Measurements from ENCODE around the gene PLGRKT. TPM values are rescaled to one million over a fixed set of nuclear protein-coding genes. Genes with fewer than 3 reads are reported as not detected.
A peak's percentile ranks its signal among the peaks of the same experiment; 100 is the strongest.
"Not testable (repeated sequence)": the region's sequence is repeated elsewhere in the genome, so short reads cannot be mapped to it uniquely, and the experiment has no call there.

Gene PLGRKT
- total RNA-seq, 1 donor from 2014 or later = 54.4 TPM

GRCh38 chr9:5433841-5434810 is 3.6 kb downstream of the PLGRKT start:
- not testable (repeated sequence) for H3K9me3 Mint-ChIP-seq, H3K4me3 Mint-ChIP-seq, H3K27ac Mint-ChIP-seq, H3K27me3 Mint-ChIP-seq
- Mint-ChIP-seq H3K36me3 (ENCODE audit: low read depth) (peaks cover 63% of the 10 kb centered on the region), H3K4me1 (peaks cover 39% of the 10 kb centered on the region)
- intact Hi-C loops (cut with micrococcal nuclease) = loop anchor here (10.0 kb wide), 1 partner anchor 359 kb away; no protein-coding TSS in a partner anchor
- DNase-seq = peak; percentile 48

- not testable (repeated sequence) for H3K9me3 Mint-ChIP-seq, DNase-seq, H3K27me3 Mint-ChIP-seq, H3K4me3 Mint-ChIP-seq
- intact Hi-C loops (cut with micrococcal nuclease) = loop anchor here (10.0 kb wide), 1 partner anchor 359 kb away; no protein-coding TSS in a partner anchor
- Mint-ChIP-seq H3K4me1 (peaks cover 32% of the 10 kb centered on the region), H3K27ac (peak overlapping the region; percentile 41), H3K36me3 (ENCODE audit: low read depth) (peaks cover 61% of the 10 kb centered on the region)
Observed at GRCh38 chr9:5433328-5433727, 4.4 kb downstream of the PLGRKT start.

GRCh38 chr9:5432890-5433289 is 4.8 kb downstream of the PLGRKT start:
- H3K27me3 Mint-ChIP-seq, H3K4me3 Mint-ChIP-seq, H3K27ac Mint-ChIP-seq, H3K9me3 Mint-ChIP-seq: not testable (repeated sequence)
- Mint-ChIP-seq H3K4me1 (peaks cover 27% of the 10 kb centered on the region), H3K36me3 (ENCODE audit: low read depth) (peaks cover 62% of the 10 kb centered on the region)
- DNase-seq = peak; percentile 50
- intact Hi-C loops (cut with micrococcal nuclease) = loop anchor here (10.0 kb wide), 1 partner anchor 358 kb away; no protein-coding TSS in a partner anchor

- DNase-seq = peak; percentile 46
- intact Hi-C loops (cut with micrococcal nuclease) = loop anchor here (10.0 kb wide), 1 partner anchor 356 kb away; no protein-coding TSS in a partner anchor
- Mint-ChIP-seq H3K4me3 (no peak overlapping the region), H3K4me1 (peaks cover 14% of the 10 kb centered on the region), H3K9me3 (peaks cover 6% of the 10 kb centered on the region), H3K27me3 (no peaks in the 10 kb centered on the region), H3K27ac (no peak overlapping the region), H3K36me3 (ENCODE audit: low read depth) (peaks cover 50% of the 10 kb centered on the region)
Observed at GRCh38 chr9:5430912-5431311, 6.8 kb downstream of the PLGRKT start.

- H3K4me1 Mint-ChIP-seq = peaks cover 6% of the 10 kb centered on the region
- no peak overlapping the region for H3K4me3 Mint-ChIP-seq
Observed at GRCh38 chr9:5429873-5430564, 7.7 kb downstream of the PLGRKT start.

DNA sequence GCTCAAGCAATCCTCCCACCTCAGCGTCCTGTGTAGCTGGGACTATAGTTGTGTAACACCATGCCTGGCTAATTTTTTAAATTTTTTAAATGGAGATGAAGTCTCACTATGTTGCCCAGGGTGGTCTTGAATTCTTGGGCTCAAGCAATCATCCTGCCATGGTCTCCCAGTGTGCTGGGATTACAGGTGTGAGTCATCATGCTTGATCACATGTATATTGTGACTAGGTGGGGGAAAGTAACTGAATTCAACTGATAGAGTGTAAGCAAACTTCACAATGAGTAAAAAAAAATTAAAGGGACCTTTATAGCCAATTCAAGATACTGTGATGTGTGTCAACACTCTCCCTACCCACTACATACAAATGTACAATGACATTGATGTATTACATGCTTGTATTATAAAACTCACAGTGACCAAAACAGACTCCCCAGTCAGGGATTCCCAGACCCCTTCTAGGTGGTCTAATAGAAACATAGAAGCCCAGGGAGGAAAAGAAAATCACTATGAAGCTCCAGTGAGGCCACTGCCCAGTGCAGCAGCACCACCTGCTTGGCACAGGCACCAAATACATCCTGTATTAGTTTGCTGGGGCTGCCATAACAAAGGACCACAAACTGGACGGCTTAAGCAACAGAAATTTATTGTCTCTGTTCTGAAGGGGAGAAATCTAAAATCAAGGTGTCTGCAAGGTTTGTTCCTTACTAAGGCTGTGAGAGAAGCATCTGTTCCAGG is 8.8 kb downstream of the PLGRKT start:
- no peak overlapping the region for H3K27ac Mint-ChIP-seq
- intact Hi-C loops (cut with micrococcal nuclease) = no loop called here
- no peak overlapping the region for H3K4me3 Mint-ChIP-seq
- no peaks in the 10 kb centered on the region for H3K9me3 Mint-ChIP-seq
- H3K27me3 Mint-ChIP-seq = no peaks in the 10 kb centered on the region
- DNase-seq = no peak
- peaks cover 7% of the 10 kb centered on the region for H3K4me1 Mint-ChIP-seq
- peaks cover 38% of the 10 kb centered on the region for H3K36me3 Mint-ChIP-seq (ENCODE audit: low read depth)

More at GRCh38 chr9:5429873-5430564, 7.7 kb downstream of the PLGRKT start:
- Mint-ChIP-seq H3K27ac (no peak overlapping the region), H3K27me3 (no peaks in the 10 kb centered on the region), H3K36me3 (ENCODE audit: low read depth) (peaks cover 41% of the 10 kb centered on the region), H3K9me3 (peaks cover 1% of the 10 kb centered on the region)
- intact Hi-C loops (cut with micrococcal nuclease) = loop anchor here (10.0 kb wide), 1 partner anchor 355 kb away; no protein-coding TSS in a partner anchor
- no peak for DNase-seq

DNA sequence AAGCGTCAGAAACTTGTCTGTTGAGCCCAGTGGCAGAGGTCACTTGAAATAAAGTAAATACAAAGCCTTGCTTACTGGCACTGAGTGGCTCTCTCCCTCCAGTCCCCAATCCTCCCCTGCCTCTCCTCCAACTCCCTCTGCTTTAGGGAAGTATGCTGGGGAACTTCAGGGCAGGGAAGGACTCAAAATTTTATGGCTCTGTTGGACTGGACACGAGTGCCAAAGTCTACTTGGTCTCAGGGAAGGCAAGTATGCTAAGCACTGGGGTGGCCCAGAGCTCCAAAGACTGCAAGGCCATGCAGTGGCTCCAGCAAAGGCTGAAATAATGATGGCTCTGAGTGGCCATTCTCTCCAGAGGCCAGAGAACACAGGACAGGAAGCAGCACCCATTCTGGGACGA is 9.6 kb downstream of the PLGRKT start:
- Mint-ChIP-seq H3K4me3 (no peak overlapping the region), H3K27ac (no peak overlapping the region), H3K27me3 (no peaks in the 10 kb centered on the region), H3K4me1 (peaks cover 7% of the 10 kb centered on the region), H3K9me3 (no peaks in the 10 kb centered on the region), H3K36me3 (ENCODE audit: low read depth) (peaks cover 33% of the 10 kb centered on the region)
- intact Hi-C loops (cut with micrococcal nuclease) = no loop called here
- DNase-seq = no peak

DNA sequence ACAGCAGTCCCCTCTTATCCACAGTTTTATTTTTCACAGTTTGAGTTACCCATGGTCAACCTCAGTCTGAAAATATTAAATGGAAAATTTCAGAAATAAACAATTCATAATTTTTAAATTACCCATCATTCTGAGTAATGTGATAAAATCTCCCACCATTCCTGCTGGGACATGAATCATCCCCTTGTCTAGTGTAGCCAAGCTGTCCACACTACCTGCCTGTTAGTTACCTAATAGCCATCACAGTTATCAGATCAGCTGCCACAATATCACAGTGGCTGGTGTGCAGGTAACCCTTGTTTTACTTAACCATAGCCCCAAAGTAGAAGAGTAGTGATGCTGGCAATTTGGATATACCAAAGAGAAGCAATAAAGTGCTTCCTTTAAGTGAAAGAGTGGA is 10.7 kb downstream of the PLGRKT start:
- H3K4me1 Mint-ChIP-seq = peaks cover 5% of the 10 kb centered on the region
- no peaks in the 10 kb centered on the region for H3K27me3 Mint-ChIP-seq
- H3K9me3 Mint-ChIP-seq = no peaks in the 10 kb centered on the region
- H3K4me3 Mint-ChIP-seq = no peak overlapping the region
- H3K27ac Mint-ChIP-seq = no peak overlapping the region
- intact Hi-C loops (cut with micrococcal nuclease) = no loop called here
- DNase-seq = no peak
- H3K36me3 Mint-ChIP-seq (ENCODE audit: low read depth) = peaks cover 22% of the 10 kb centered on the region

GRCh38 chr9:5425006-5425628 is 12.6 kb downstream of the PLGRKT start:
- no peaks in the 10 kb centered on the region for H3K27me3 Mint-ChIP-seq
- DNase-seq = no peak
- H3K4me1 Mint-ChIP-seq = peaks cover 11% of the 10 kb centered on the region
- intact Hi-C loops (cut with micrococcal nuclease) = loop anchor here (1.0 to 2.0 kb wide), 2 partner anchors 239 to 666 kb away; no protein-coding TSS in a partner anchor
- H3K9me3 Mint-ChIP-seq = no peaks in the 10 kb centered on the region
- no peak overlapping the region for H3K4me3 Mint-ChIP-seq
- peaks cover 13% of the 10 kb centered on the region for H3K36me3 Mint-ChIP-seq (ENCODE audit: low read depth)
- no peak overlapping the region for H3K27ac Mint-ChIP-seq

GRCh38 chr9:5422276-5422675 is 15.4 kb downstream of the PLGRKT start:
- DNase-seq = no peak
- no peak overlapping the region for H3K4me3 Mint-ChIP-seq
- peaks cover 16% of the 10 kb centered on the region for H3K36me3 Mint-ChIP-seq (ENCODE audit: low read depth)
- H3K27me3 Mint-ChIP-seq = no peaks in the 10 kb centered on the region
- intact Hi-C loops (cut with micrococcal nuclease) = no loop called here
- H3K9me3 Mint-ChIP-seq = no peaks in the 10 kb centered on the region
- peaks cover 10% of the 10 kb centered on the region for H3K4me1 Mint-ChIP-seq
- no peak overlapping the region for H3K27ac Mint-ChIP-seq

DNA sequence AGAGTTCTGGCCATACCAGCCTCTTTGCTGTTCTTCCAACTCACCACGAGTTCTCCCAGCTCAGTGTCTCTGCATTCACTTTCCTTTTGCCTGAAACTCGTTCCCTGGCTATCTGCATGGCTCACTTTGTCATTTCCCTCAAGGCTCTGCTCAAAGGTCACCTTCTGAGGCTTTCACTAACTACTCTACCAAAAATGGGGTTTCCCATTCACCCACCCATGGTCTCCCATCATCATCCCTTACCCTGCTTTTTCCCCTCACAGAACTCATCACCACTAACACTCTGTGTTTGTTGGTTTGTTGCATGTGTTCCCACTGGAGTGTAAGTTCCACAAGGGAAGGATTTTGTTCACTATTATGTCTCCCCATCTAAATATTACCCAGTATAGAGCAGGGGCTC is 16.6 kb downstream of the PLGRKT start:
- no peak for DNase-seq
- Mint-ChIP-seq H3K27me3 (no peaks in the 10 kb centered on the region), H3K36me3 (ENCODE audit: low read depth) (peaks cover 17% of the 10 kb centered on the region), H3K4me3 (no peak overlapping the region), H3K9me3 (no peaks in the 10 kb centered on the region), H3K4me1 (peaks cover 10% of the 10 kb centered on the region), H3K27ac (no peak overlapping the region)
- intact Hi-C loops (cut with micrococcal nuclease) = no loop called here

GRCh38 chr9:5419987-5420386 is 17.7 kb downstream of the PLGRKT start:
- peaks cover 18% of the 10 kb centered on the region for H3K36me3 Mint-ChIP-seq (ENCODE audit: low read depth)
- intact Hi-C loops (cut with micrococcal nuclease) = no loop called here
- no peak overlapping the region for H3K4me3 Mint-ChIP-seq
- H3K27me3 Mint-ChIP-seq = no peaks in the 10 kb centered on the region
- H3K4me1 Mint-ChIP-seq = peaks cover 10% of the 10 kb centered on the region
- no peaks in the 10 kb centered on the region for H3K9me3 Mint-ChIP-seq
- no peak overlapping the region for H3K27ac Mint-ChIP-seq
- DNase-seq = no peak

DNA sequence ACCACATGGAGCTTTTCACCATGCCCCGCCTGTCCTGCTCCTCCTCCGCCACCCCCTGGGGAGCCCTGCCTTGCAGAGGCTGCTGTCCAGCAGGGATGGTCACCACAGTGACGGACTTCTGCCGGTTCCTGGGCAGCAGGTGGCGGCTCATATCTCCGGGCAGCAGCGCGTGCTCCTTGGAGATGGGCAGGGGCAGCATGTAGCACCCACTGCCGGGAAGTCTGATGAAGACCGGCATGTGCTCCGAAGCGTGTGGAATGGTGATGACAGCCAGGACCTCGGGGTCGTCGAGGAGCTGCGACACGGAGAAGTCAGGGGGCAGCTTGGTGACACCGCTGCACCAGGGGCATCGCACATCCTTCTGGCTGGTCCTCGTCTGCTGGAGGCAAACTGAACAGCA is 19.2 kb downstream of the PLGRKT start:
- H3K27ac Mint-ChIP-seq = no peak overlapping the region
- peaks cover 8% of the 10 kb centered on the region for H3K4me1 Mint-ChIP-seq
- no peaks in the 10 kb centered on the region for H3K27me3 Mint-ChIP-seq
- no peak for DNase-seq
- no peak overlapping the region for H3K4me3 Mint-ChIP-seq
- no peaks in the 10 kb centered on the region for H3K9me3 Mint-ChIP-seq
- intact Hi-C loops (cut with micrococcal nuclease) = no loop called here
- peaks cover 25% of the 10 kb centered on the region for H3K36me3 Mint-ChIP-seq (ENCODE audit: low read depth)

All from activated CD4-positive, alpha-beta T cell treated with anti-CD3 and anti-CD28 coated beads, Interleukin-2, amount 10 ng/mL, durations not matched to agents 24 days and 14 days (primary cell).